Liver (tissue), 9 donors: Measurements from ENCODE around the gene UGT1A10. TPM values are rescaled to one million over a fixed set of nuclear protein-coding genes. Genes with fewer than 3 reads are reported as not detected.
"Not testable (repeated sequence)": the region's sequence is repeated elsewhere in the genome, so short reads cannot be mapped to it uniquely, and the experiment has no call there.

ENCODE experiments used
- DNase-seq: peaks from one replicate; pipeline ENCODE4 v3.0.0-alpha.2; 2017; ENCODE audit warnings: low spot score
- H3K27ac ChIP-seq, 2 donors: one replicate each; pipeline ENCODE4 v1.7.0; 2013; ENCODE audit warnings: inconsistent platforms in 2 of 2, low read length in 2 of 2, control low read depth in 1 of 2, low read depth in 1 of 2, mild to moderate bottlenecking in 1 of 2
- H3K27me3 ChIP-seq, 4 donors: one replicate each; pipeline versions ENCODE4 v1.6.1 to v1.7.0; 2013; ENCODE audit warnings: low read length in 3 of 4, inconsistent platforms in 1 of 4, mild to moderate bottlenecking in 1 of 4, moderate library complexity in 1 of 4; ENCODE audit not compliant: control insufficient read depth in 4 of 4, insufficient read depth in 4 of 4
- H3K36me3 ChIP-seq, 4 donors: one replicate each; pipeline versions ENCODE4 v1.6.1 to v1.7.0; 2013; ENCODE audit warnings: low read length in 3 of 4, mild to moderate bottlenecking in 3 of 4, low read depth in 1 of 4, moderate library complexity in 1 of 4; ENCODE audit not compliant: control insufficient read depth in 4 of 4, insufficient read depth in 3 of 4
- H3K4me1 ChIP-seq, 4 donors: one replicate each; pipeline versions ENCODE4 v1.6.1 to v1.7.0; 2013; ENCODE audit warnings: low read length in 3 of 4, mild to moderate bottlenecking in 3 of 4, moderate library complexity in 1 of 4; ENCODE audit not compliant: control insufficient read depth in 4 of 4, insufficient read depth in 4 of 4
- H3K4me3 ChIP-seq, 3 donors: one replicate each; pipeline versions ENCODE4 v1.6.1 to v1.7.0; 2013; ENCODE audit warnings: low read length in 3 of 3, control low read depth in 1 of 3, low read depth in 1 of 3, mild to moderate bottlenecking in 1 of 3
- H3K9ac ChIP-seq, 2 donors: one replicate each; pipeline ENCODE4 v1.7.0; 2013; ENCODE audit warnings: low read length in 2 of 2, mild to moderate bottlenecking in 2 of 2, moderate library complexity in 2 of 2, control low read depth in 1 of 2, low read depth in 1 of 2
- H3K9me3 ChIP-seq, 4 donors: one replicate each; pipeline versions ENCODE4 v1.6.1 to v1.7.0; 2013; ENCODE audit warnings: low read length in 3 of 4; ENCODE audit not compliant: control insufficient read depth in 4 of 4
- CTCF ChIP-seq: fragments of 150-350 bp; IDR thresholded peaks from 2 replicates; pipeline ENCODE4 v1.5.1; 2017; ENCODE audit warnings: improper control_type of control experiment, low read depth, low read length; ENCODE audit not compliant: missing input control
- EGR1 ChIP-seq, 2 donors: IDR thresholded peaks; 2 replicates each; pipeline ENCODE4 v1.6.1; 2016 to 2018; ENCODE audit warnings: antibody characterized with exemption in 2 of 2, low read depth in 2 of 2
- FOXA1 ChIP-seq: IDR thresholded peaks from 2 replicates; pipeline ENCODE4 v1.6.1; 2016; ENCODE audit warnings: antibody characterized with exemption
- GABPA ChIP-seq, 2 donors: IDR thresholded peaks in 1 of 2; conservative IDR thresholded peaks in 1 of 2; 2 replicates each; pipeline ENCODE4 v1.6.1; 2016; ENCODE audit warnings: antibody characterized with exemption in 2 of 2, mild to moderate bottlenecking in 1 of 2, moderate library complexity in 1 of 2
- HNF4A ChIP-seq, 2 donors: conservative IDR thresholded peaks; 2 replicates each; pipeline ENCODE4 v1.6.1; 2016; ENCODE audit warnings: antibody characterized with exemption in 2 of 2, mild to moderate bottlenecking in 2 of 2
- HNF4G ChIP-seq: IDR thresholded peaks from 2 replicates; pipeline ENCODE4 v1.6.1; 2016; ENCODE audit warnings: antibody characterized with exemption
- JUND ChIP-seq, 2 donors: IDR thresholded peaks; 2 replicates each; pipeline ENCODE4 v1.6.1; 2016; ENCODE audit warnings: antibody characterized with exemption in 2 of 2
- NR2F2 ChIP-seq: IDR thresholded peaks from 2 replicates; pipeline ENCODE4 v1.6.1; 2016; ENCODE audit warnings: antibody characterized with exemption
- RXRA ChIP-seq, 2 donors: IDR thresholded peaks; 2 replicates each; pipeline ENCODE4 v1.6.1; 2017 to 2018; ENCODE audit warnings: antibody characterized with exemption in 2 of 2, mild to moderate bottlenecking in 1 of 2
- TAF1 ChIP-seq: conservative IDR thresholded peaks from 2 replicates; pipeline ENCODE4 v1.6.1; 2016; ENCODE audit warnings: antibody characterized with exemption, mild to moderate bottlenecking
- ZBTB33 ChIP-seq: IDR thresholded peaks from 2 replicates; pipeline ENCODE4 v1.6.1; 2016; ENCODE audit warnings: antibody characterized with exemption
- WGBS: extraction: QIAGEN DNeasy Blood & Tissue Kit; methylation state at CpG from one replicate; pipeline ENCODE4 v1.1.7; 2013; 5-methylcytosine and 5-hydroxymethylcytosine counted together
- polyA plus RNA-seq, 2 donors: library from polyadenylated mRNA; stranded (reverse) in 1 of 2; unstranded in 1 of 2; fragments of 200-250 nt in 1 of 2; fragments of >200 nt in 1 of 2; fragmentation: Nextera tagmentation in 1 of 2; extraction: Ambion mirVana in 1 of 2; gene quantifications; one replicate each; pipeline versions ENCODE4 v1.2.1 to v1.2.3, GENCODE V29; 2013 to 2015
- total RNA-seq, 2 donors: library from RNA; depleted of rRNA; stranded (reverse); fragments of >200 nt; gene quantifications; one replicate each; pipeline ENCODE4 v1.2.3, GENCODE V29; 2014
- donor health status: healthy.
- donor health status: healthy.
- donor health status: healthy.
- donor health status: healthy.
- donor health status: healthy.

The UGT1A10 gene
- total and polyA plus RNA-seq, 4 donors: 0.08 TPM; not detected in 2

- Histone ChIP-seq H3K9ac (no peak overlapping the region), H3K4me1 (peaks cover 12 to 65% (median 44%) of the 10 kb centered on the region in 4 donors), H3K27me3 (no peaks in the 10 kb centered on the region), H3K27ac (no peak overlapping the region), H3K36me3 (peaks cover 0 to 3% (median 0%) of the 10 kb centered on the region in 4 donors), H3K4me3 (peak overlapping the region in 1 of 3 donors; percentile 23), H3K9me3 (no peaks in the 10 kb centered on the region)
- no peak for DNase-seq
- TF ChIP-seq FOXA1: no peak
- WGBS: 86% methylated on average over 6 of the region's 6 CpGs
Measured at GRCh38 chr2:233747283-233747544, 111.0 kb downstream of the UGT1A10 start.

DNA sequence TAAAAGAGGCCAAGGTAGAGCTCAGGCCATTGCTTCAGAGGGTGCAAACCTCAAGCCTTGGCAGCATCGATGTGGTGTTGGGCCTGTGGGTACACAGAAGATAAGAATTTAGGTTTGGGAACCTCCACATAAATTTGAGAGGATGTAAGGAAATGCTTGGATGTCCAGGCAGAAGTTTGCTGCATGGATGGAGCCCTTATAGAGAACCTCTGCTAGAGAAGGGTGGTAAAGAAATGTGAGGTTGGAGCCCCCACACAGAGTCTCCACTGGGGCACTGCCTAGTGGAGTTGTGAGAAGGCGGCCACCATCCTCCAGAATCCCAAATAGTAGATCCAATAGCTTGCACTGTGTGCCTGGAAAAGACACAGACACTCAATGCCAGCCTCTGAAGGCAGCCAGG lies 114.4 kb downstream of the UGT1A10 start:
- peaks cover 8 to 56% (median 33%) of the 10 kb centered on the region in 4 donors for H3K4me1 ChIP-seq
- DNase-seq, H3K9ac ChIP-seq, H3K9me3 ChIP-seq, H3K27ac ChIP-seq, H3K36me3 ChIP-seq, H3K4me3 ChIP-seq, H3K27me3 ChIP-seq: not testable (repeated sequence)
- WGBS: 70% methylated on average over 2 of the region's 2 CpGs

- not testable (repeated sequence) for H3K27me3 ChIP-seq, H3K9ac ChIP-seq, H3K9me3 ChIP-seq, H3K36me3 ChIP-seq, H3K27ac ChIP-seq, DNase-seq, H3K4me3 ChIP-seq
- WGBS: 55% methylated on average over 2 of the region's 2 CpGs
- TF ChIP-seq HNF4G (peak; percentile 27), RXRA (IDR thresholded peaks at IDR 0.05) (peak in 1 of 2 donors; percentile 53), HNF4A (conservative IDR thresholded peaks at IDR 0.05) (peak; percentile 74 to 77)
- peaks cover 8 to 52% (median 30%) of the 10 kb centered on the region in 4 donors for H3K4me1 ChIP-seq
Measured at GRCh38 chr2:233751212-233752009, 115.2 kb downstream of the UGT1A10 start.

- no peaks in the 10 kb centered on the region for H3K36me3 ChIP-seq
- no peak overlapping the region for H3K4me3 ChIP-seq
- H3K27me3 ChIP-seq: no peaks in the 10 kb centered on the region
- 96% methylated on average over 44 of the region's 44 CpGs for WGBS
- peaks cover 12 to 52% (median 31%) of the 10 kb centered on the region in 4 donors for H3K4me1 ChIP-seq
- no peak for DNase-seq
- no peaks in the 10 kb centered on the region for H3K9me3 ChIP-seq
- TF ChIP-seq JUND (IDR thresholded peaks at IDR 0.05) (no peak), RXRA (IDR thresholded peaks at IDR 0.05) (no peak), GABPA (IDR thresholded peaks at IDR 0.05 in 1 of 2, conservative IDR thresholded peaks at IDR 0.05 in 1 of 2) (no peak), TAF1 (no peak), ZBTB33 (no peak), EGR1 (IDR thresholded peaks at IDR 0.05; ENCODE audit: low read depth in 2 of 2) (no peak), NR2F2 (no peak), CTCF (no peak), HNF4A (conservative IDR thresholded peaks at IDR 0.05) (no peak)
- no peak overlapping the region for H3K9ac ChIP-seq
- no peak overlapping the region for H3K27ac ChIP-seq
Measured at GRCh38 chr2:233754872-233755611, 118.8 kb downstream of the UGT1A10 start.
